ENCODE measurements around the gene DEAF1.

DNA sequence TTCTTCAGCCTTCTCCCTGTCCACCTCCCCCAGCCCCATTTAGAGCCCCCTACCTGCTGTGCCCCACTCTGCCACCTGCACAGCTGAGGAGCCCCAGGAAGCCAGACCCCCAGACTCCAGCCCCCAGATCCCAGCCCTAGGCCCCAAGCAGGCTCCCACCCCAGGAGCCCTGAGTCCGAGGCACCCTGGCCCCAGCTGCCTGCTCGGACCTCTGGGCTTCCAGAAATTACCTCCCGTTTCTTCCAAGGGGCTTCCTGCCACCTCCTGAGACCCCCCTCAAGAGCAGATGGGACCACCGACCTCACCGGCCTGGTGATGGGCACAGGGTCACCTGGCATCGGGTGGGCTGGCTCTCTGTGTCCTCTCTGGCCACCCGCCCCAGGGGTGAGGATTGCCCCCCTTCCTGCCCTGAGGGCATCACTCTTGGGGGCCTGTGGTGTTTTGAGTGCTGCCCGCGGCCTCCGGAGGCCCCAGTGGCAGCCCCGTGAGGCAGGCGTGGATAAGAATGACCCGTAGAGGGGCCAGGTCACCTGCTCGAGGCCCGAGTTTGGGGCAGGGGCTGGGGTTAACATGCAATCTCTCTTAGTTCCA, 34.0 kb upstream of the DEAF1 start:
- TF ChIP-seq EZH2phosphoT487 (IDR thresholded peaks at IDR 0.05; ENCODE audit: insufficient read depth, low read depth): no peak
- no peak for TF ChIP-seq EZH2 (IDR thresholded peaks at IDR 0.05; ENCODE audit: insufficient read depth, poor library complexity, severe bottlenecking)

All from GM23248 (cell line).